T47D (cell line): ENCODE measurements around the gene NRP1.

Experiments used
- DNase-seq, 2 experiments: peaks; one replicate each; pipeline versions ENCODE4 v3.0.0 to v3.0.0-alpha.2; 2011 to 2012; ENCODE audit warnings: low read depth in 1 of 2, low spot score in 1 of 2
- JUND ChIP-seq: IDR thresholded peaks from 2 replicates; pipeline ENCODE4 v1.6.1; 2012; ENCODE audit warnings: low read depth
- in situ Hi-C: cut with HindIII; loops from 2 replicates; pipeline ENCODE4 v1.10.0; 2016; ENCODE audit warnings: low sequenced_read_pairs, low pct_unique_long_range_greater_than_20kb

NRP1 gene

GRCh38 chr10:33254556-33255160, 79.8 kb downstream of the NRP1 start:
- DNase-seq = no peak
- in situ Hi-C loops = no loop called here
- no peak for TF ChIP-seq JUND

- in situ Hi-C loops = no loop called here
- no peak for TF ChIP-seq JUND
Measured at GRCh38 chr10:33253411-33253810, 81.1 kb downstream of the NRP1 start.

GRCh38 chr10:33252794-33253203, 81.7 kb downstream of the NRP1 start:
- no peak for TF ChIP-seq JUND
- no peak for DNase-seq
- in situ Hi-C loops = no loop called here

More at GRCh38 chr10:33253411-33253810, 81.1 kb downstream of the NRP1 start:
- DNase-seq = no peak

GRCh38 chr10:33252324-33252723, 82.1 kb downstream of the NRP1 start:
- no peak for TF ChIP-seq JUND
- DNase-seq = no peak
- in situ Hi-C loops = no loop called here

- no peak for TF ChIP-seq JUND
- in situ Hi-C loops = no loop called here
- no peak for DNase-seq
Measured at GRCh38 chr10:33249659-33250345, 84.7 kb downstream of the NRP1 start.

GRCh38 chr10:33249137-33249536, 85.3 kb downstream of the NRP1 start:
- in situ Hi-C loops = no loop called here

GRCh38 chr10:33248638-33249037, 85.8 kb downstream of the NRP1 start:
- TF ChIP-seq JUND = no peak
- in situ Hi-C loops = no loop called here
- DNase-seq = no peak

More at GRCh38 chr10:33249137-33249536, 85.3 kb downstream of the NRP1 start:
- no peak for DNase-seq
- no peak for TF ChIP-seq JUND

- no peak for TF ChIP-seq JUND
- in situ Hi-C loops = no loop called here
- no peak for DNase-seq
Measured at GRCh38 chr10:33247221-33247922, 87.1 kb downstream of the NRP1 start.

GRCh38 chr10:33245343-33245742, 89.1 kb downstream of the NRP1 start:
- in situ Hi-C loops = no loop called here
- no peak for DNase-seq
- TF ChIP-seq JUND = no peak

- no peak for TF ChIP-seq JUND
- in situ Hi-C loops = no loop called here
- DNase-seq = no peak
Measured at GRCh38 chr10:33244354-33244967, 90.0 kb downstream of the NRP1 start.

- TF ChIP-seq JUND = no peak
- DNase-seq = no peak
- in situ Hi-C loops = no loop called here
Measured at GRCh38 chr10:33243703-33244102, 90.8 kb downstream of the NRP1 start.

GRCh38 chr10:33242931-33243330, 91.5 kb downstream of the NRP1 start:
- TF ChIP-seq JUND = no peak
- in situ Hi-C loops = no loop called here
- no peak for DNase-seq

GRCh38 chr10:33241351-33241750, 93.1 kb downstream of the NRP1 start:
- DNase-seq = no peak
- no peak for TF ChIP-seq JUND
- in situ Hi-C loops = no loop called here
